Right ventricle myocardium superior (tissue), 1 donor: ENCODE data around the gene CTRB2. TPM values are rescaled to one million over a fixed set of nuclear protein-coding genes. Genes with fewer than 3 reads are reported as not detected.

Experiments used
- ATAC-seq: fragments of 200-7000 bp; cut with Tn5 transposase; one replicate; pipeline ENCODE4 v1.9.1; 2020; ENCODE audit warnings: mild to moderate bottlenecking; ENCODE audit not compliant: poor library complexity
- DNase-seq: peaks from one replicate; pipeline ENCODE4 v3.0.0-alpha.2; 2020
- intact Hi-C: fragments of 100-400 bp; cut with DNase I; formaldehyde crosslinking; loops from one replicate; pipeline ENCODE4 v1.11.2; 2022
- total RNA-seq: library from RNA; stranded (reverse); fragmentation: NEBNext Ultra II Directional; extraction: Animal tissue kit (Norgen Biotek cat#: 25700); gene quantifications from one replicate; pipeline ENCODE4 v1.2.1, GENCODE V29; 2021
- donor health status: DM: no; HTN: yes; CAD: no; lungs with severe emphysema.

CTRB2 gene
- total RNA-seq, 1 donor from 2014 or later: not detected

GRCh38 chr16:75195811-75196790 is 10.9 kb downstream of the CTRB2 start:
- ATAC-seq: no peak
- intact Hi-C loops: loop anchor here (5.0 to 10.0 kb wide), 3 partner anchors 191 to 569 kb away; no protein-coding TSS in a partner anchor

GRCh38 chr16:75193730-75194444 is 13.1 kb downstream of the CTRB2 start:
- DNase-seq (no peak), ATAC-seq (no peak)
- intact Hi-C loops: loop anchor here (10.0 kb wide), 1 partner anchor 571 kb away; no protein-coding TSS in a partner anchor

More at GRCh38 chr16:75195811-75196790, 10.9 kb downstream of the CTRB2 start:
- DNase-seq: no peak

- DNase-seq: no peak
- no peak for ATAC-seq
- intact Hi-C loops: loop anchor here (10.0 kb wide), 1 partner anchor 572 kb away; no protein-coding TSS in a partner anchor
Measured at GRCh38 chr16:75193265-75193650, 13.7 kb downstream of the CTRB2 start.

DNA sequence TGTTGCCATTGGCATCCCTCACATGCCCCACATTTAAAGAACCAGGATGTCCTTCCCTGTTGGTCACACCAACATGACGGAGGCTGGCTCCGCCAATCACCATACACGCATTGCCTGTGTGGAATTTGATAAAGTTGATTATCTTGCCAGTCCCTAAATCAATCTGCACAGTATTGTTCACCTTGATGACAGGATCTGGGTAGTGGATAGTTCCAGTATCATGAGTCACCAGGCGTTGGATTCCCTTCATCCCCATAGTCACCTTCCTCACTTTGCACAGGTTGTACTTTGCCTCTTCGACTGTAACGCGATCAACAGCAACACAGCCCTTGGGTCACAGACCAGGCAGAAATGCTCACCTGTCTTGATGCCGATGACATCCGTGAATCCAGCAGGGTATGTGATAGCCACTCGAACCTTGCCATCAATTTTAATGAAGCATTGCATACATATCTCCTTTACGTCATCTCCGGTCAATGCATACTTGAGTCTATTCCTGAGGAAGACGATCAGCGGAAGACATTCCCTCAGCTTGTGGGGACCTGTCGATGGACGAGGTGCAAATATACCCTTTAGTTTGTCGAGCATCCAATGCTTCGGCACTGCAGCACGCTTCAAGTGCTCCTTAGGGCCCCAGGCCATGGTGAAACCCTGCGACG is 14.2 kb downstream of the CTRB2 start:
- DNase-seq: no peak
- ATAC-seq: no peak
- intact Hi-C loops: loop anchor here (10.0 kb wide), 1 partner anchor 572 kb away; no protein-coding TSS in a partner anchor

- ATAC-seq (no peak), DNase-seq (no peak)
- intact Hi-C loops: loop anchor here (10.0 kb wide), 1 partner anchor 575 kb away; no protein-coding TSS in a partner anchor
Measured at GRCh38 chr16:75189638-75190245, 17.2 kb downstream of the CTRB2 start.

DNA sequence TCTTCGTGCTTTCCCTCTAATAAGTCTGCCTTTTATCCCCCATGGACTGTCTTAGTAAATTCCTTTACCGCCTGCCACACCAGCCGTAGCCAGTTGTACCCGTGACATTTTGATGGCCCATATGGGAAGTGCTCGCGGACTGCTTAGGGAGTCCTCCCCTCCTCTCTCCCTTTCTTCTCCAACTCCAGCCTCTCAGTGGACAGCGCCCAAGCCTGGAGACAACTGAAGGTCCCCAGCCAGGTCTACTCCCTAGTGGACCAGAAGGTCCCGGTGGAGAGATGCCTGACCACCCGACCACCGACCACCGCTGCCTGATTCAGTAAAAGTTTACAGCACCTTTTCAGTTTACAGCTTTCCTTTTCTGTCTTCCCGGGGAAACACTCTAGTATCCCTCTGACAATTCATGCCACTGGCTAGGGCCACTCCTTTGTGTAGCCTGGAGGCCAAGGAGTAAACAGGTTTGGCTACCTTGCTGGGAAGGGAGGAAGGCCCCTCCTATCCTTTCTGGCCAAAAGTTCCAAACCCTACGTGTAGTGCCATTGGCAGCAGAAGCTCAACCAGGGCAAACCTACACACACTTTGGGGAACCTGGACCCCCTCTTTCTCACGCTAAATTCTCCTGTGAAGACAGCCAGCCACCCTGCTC is 18.0 kb downstream of the CTRB2 start:
- DNase-seq: no peak
- no peak for ATAC-seq
- intact Hi-C loops: no loop called here

- DNase-seq: no peak
- no peak for ATAC-seq
- intact Hi-C loops: no loop called here
Measured at GRCh38 chr16:75181630-75182029, 25.3 kb downstream of the CTRB2 start.

DNA sequence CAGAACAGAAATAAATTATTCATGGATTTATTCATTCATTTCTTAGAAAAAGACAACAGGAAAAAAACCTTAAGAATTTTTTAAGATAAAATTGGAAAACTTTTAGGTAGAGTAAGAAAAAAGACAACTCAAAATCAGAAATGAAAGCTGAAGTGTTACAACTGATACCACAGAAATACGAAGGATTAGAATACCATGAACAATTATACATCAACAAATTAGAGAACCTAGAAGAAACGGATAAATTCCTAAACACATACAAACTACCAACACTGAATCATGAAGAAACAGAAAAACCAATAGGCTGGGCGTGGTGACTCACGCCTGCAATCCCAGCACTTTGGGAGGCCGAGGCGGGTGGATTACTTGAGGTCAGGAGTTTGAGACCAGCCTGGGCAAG is 27.8 kb downstream of the CTRB2 start:
- intact Hi-C loops: no loop called here
- DNase-seq (no peak), ATAC-seq (no peak)

GRCh38 chr16:75176926-75177325 is 30.0 kb downstream of the CTRB2 start:
- no peak for ATAC-seq
- no peak for DNase-seq
- intact Hi-C loops: no loop called here

DNA sequence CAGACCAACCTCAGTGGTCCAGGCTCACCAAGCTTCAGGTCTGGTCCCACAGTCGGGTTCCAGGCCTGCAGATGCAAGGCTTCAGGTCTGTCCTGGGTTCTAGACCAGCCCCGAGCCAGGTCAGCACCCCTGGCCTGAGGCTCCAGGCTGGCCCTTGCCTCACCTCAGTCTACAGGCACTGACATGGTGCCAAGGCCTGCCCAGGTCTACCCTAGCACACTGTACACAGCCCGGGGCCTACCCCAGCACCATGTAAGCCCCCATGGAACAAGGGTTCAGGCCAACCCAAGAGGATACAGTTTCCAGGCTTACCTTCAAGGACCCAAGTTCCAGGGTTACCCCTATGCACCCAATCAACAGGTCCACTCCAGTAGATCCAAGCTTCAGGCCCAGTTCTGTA is 31.9 kb downstream of the CTRB2 start:
- intact Hi-C loops: no loop called here
- ATAC-seq (no peak), DNase-seq (no peak)

DNA sequence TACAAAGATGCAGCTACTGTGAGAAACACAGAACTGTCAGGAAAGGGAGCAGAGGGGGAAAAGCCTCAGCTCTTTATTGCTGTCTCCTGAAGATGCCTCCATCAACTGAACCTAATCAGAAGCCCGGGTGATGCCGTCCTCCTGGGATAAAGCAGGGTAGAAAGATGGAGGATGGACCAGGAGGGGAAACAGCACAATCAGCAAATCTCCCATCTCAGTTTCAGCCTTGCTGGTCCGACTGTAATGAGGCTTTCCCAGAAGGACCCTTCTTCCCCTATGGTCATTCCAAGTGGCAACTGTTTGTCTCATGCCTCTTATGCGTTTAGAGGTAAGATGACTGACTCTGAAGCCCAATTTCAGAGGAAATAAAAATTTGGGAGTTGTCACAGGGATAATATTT is 34.4 kb downstream of the CTRB2 start:
- ATAC-seq (no peak), DNase-seq (no peak)
- intact Hi-C loops: no loop called here

GRCh38 chr16:75169899-75170405 is 37.0 kb downstream of the CTRB2 start:
- ATAC-seq (no peak), DNase-seq (no peak)
- intact Hi-C loops: no loop called here

GRCh38 chr16:75160386-75160785 is 46.6 kb downstream of the CTRB2 start:
- intact Hi-C loops: no loop called here
- no peak for DNase-seq
- no peak for ATAC-seq

Other genes starting within 250 kb of the CTRB2 start
- gene WDR59, start 222.0 kb downstream of the CTRB2 start, total RNA-seq: 55.1 TPM
- 22.0 TPM for gene ZNRF1, start 208.1 kb downstream of the CTRB2 start, total RNA-seq
- 84.7 TPM for gene LDHD, start 90.4 kb downstream of the CTRB2 start, total RNA-seq
- 7.2 TPM for gene ZFP1, start 58.6 kb downstream of the CTRB2 start, total RNA-seq
- not detected for gene CTRB1, start 11.8 kb upstream of the CTRB2 start, total RNA-seq
- 75.4 TPM for gene BCAR1, start 44.5 kb upstream of the CTRB2 start, total RNA-seq
- 25.1 TPM for gene CFDP1, start 226.3 kb upstream of the CTRB2 start, total RNA-seq